Breast epithelium (tissue), 4 donors: ENCODE data around the gene VSIG10L2. TPM values are rescaled to one million over a fixed set of nuclear protein-coding genes. Genes with fewer than 3 reads are reported as not detected.

Experiments used
- DNase-seq, 2 donors: peaks; one replicate each; pipeline ENCODE4 v3.0.0-alpha.2; 2019; ENCODE audit warnings: low spot score in 2 of 2
- H3K27ac ChIP-seq, 2 donors: fragments of 200-600 bp; sonication (generic) in 1 of 2; one replicate each; pipeline ENCODE4 v1.5.1; 2016 to 2019; ENCODE audit warnings: mild to moderate bottlenecking in 1 of 2
- H3K27me3 ChIP-seq, 2 donors: fragments of 200-600 bp; sonication (generic) in 1 of 2; one replicate each; pipeline versions ENCODE4 v1.5.1 to v1.6.0; 2017 to 2019; ENCODE audit warnings: control low read depth in 1 of 2, mild to moderate bottlenecking in 1 of 2
- H3K36me3 ChIP-seq: fragments of 200-600 bp; one replicate; pipeline ENCODE4 v1.5.1; 2019
- H3K4me1 ChIP-seq, 2 donors: fragments of 200-600 bp; sonication (generic); one replicate each; pipeline ENCODE4 v1.5.1; 2016 to 2019; ENCODE audit warnings: control low read depth in 1 of 2
- H3K4me3 ChIP-seq, 3 donors: fragments of 200-600 bp; sonication (generic); 1 replicate in 2 of 3; 2 replicates in 1 of 3; pipeline ENCODE4 v1.5.1; 2016 to 2019; ENCODE audit warnings: mild to moderate bottlenecking in 3 of 3, moderate library complexity in 2 of 3
- H3K9me3 ChIP-seq, 2 donors: fragments of 200-600 bp; sonication (generic) in 1 of 2; one replicate each; pipeline ENCODE4 v1.5.1; 2016 to 2019; ENCODE audit warnings: control low read depth in 1 of 2
- CTCF ChIP-seq, 3 donors: fragments of 450-650 bp; IDR thresholded peaks; one replicate each; pipeline ENCODE4 v1.5.1; 2016 to 2017; ENCODE audit warnings: antibody characterized with exemption in 3 of 3, mild to moderate bottlenecking in 3 of 3, moderate library complexity in 3 of 3
- POLR2A ChIP-seq: fragments of 450-650 bp; IDR thresholded peaks from one replicate; pipeline ENCODE4 v1.6.1; 2016; ENCODE audit warnings: antibody characterized with exemption, mild to moderate bottlenecking, moderate library complexity
- POLR2AphosphoS5 ChIP-seq, 3 donors: sonication (generic); formaldehyde crosslinking; IDR thresholded peaks; one replicate each; pipeline ENCODE4 v1.6.1; 2017; ENCODE audit warnings: antibody characterized with exemption in 3 of 3
- intact Hi-C: fragments of 100-400 bp; cut with DNase I; formaldehyde crosslinking; loops from one replicate; pipeline ENCODE4 v1.15.1; 2023; ENCODE audit warnings: low total_unique reads
- total RNA-seq, 3 donors: library from RNA; depleted of rRNA; stranded (reverse); fragments of >200 nt; gene quantifications; one replicate each; pipeline ENCODE4 v1.1.0, GENCODE V29; 2016

The VSIG10L2 gene
- total RNA-seq, 3 donors from 2014 or later, result 3.6 to 4.1 TPM; not detected in 1

GRCh38 chr11:125934473-125934872, 11.4 kb upstream of the VSIG10L2 start:
- H3K27me3 ChIP-seq, result no peaks in the 10 kb centered on the region
- intact Hi-C loops, result loop anchor here (5.0 kb wide), 1 partner anchor 777 kb away; no protein-coding TSS in a partner anchor
- H3K36me3 ChIP-seq, result no peaks in the 10 kb centered on the region
- DNase-seq, result no peak
- no peaks in the 10 kb centered on the region for H3K4me1 ChIP-seq
- TF ChIP-seq POLR2AphosphoS5 (IDR thresholded peaks at IDR 0.05), result no peak
- no peak for TF ChIP-seq CTCF (IDR thresholded peaks at IDR 0.05)
- TF ChIP-seq POLR2A, result no peak
- H3K9me3 ChIP-seq, result no peaks in the 10 kb centered on the region
- H3K27ac ChIP-seq, result no peak overlapping the region
- no peak overlapping the region for H3K4me3 ChIP-seq

GRCh38 chr11:125935056-125935455, 10.8 kb upstream of the VSIG10L2 start:
- intact Hi-C loops, result no loop called here
- Histone ChIP-seq H3K36me3 (no peaks in the 10 kb centered on the region), H3K27me3 (no peaks in the 10 kb centered on the region), H3K9me3 (no peaks in the 10 kb centered on the region), H3K4me3 (no peak overlapping the region), H3K27ac (no peak overlapping the region), H3K4me1 (no peaks in the 10 kb centered on the region)
- no peak for DNase-seq
- no peak for TF ChIP-seq CTCF (IDR thresholded peaks at IDR 0.05)
- no peak for TF ChIP-seq POLR2A
- no peak for TF ChIP-seq POLR2AphosphoS5 (IDR thresholded peaks at IDR 0.05)

- Histone ChIP-seq H3K9me3 (no peaks in the 10 kb centered on the region), H3K4me3 (no peak overlapping the region), H3K27ac (no peak overlapping the region), H3K36me3 (no peaks in the 10 kb centered on the region), H3K4me1 (no peaks in the 10 kb centered on the region), H3K27me3 (no peaks in the 10 kb centered on the region)
- no peak for DNase-seq
- TF ChIP-seq POLR2AphosphoS5 (IDR thresholded peaks at IDR 0.05) (no peak), POLR2A (no peak), CTCF (IDR thresholded peaks at IDR 0.05) (no peak)
- intact Hi-C loops, result loop anchor here (2.0 kb wide), 1 partner anchor 37 kb away; no protein-coding TSS in a partner anchor
These were observed 10.1 kb upstream of the VSIG10L2 start for GRCh38 chr11:125935618-125936199.

- Histone ChIP-seq H3K4me1 (no peaks in the 10 kb centered on the region), H3K9me3 (no peaks in the 10 kb centered on the region), H3K36me3 (no peaks in the 10 kb centered on the region), H3K27me3 (no peaks in the 10 kb centered on the region), H3K27ac (no peak overlapping the region), H3K4me3 (no peak overlapping the region)
- no peak for DNase-seq
- intact Hi-C loops, result no loop called here
- TF ChIP-seq POLR2A (no peak), POLR2AphosphoS5 (IDR thresholded peaks at IDR 0.05) (no peak), CTCF (IDR thresholded peaks at IDR 0.05) (no peak)
These were observed 7.4 kb upstream of the VSIG10L2 start for GRCh38 chr11:125938418-125938817.

- intact Hi-C loops, result no loop called here
- TF ChIP-seq CTCF (IDR thresholded peaks at IDR 0.05), result no peak
- TF ChIP-seq POLR2AphosphoS5 (IDR thresholded peaks at IDR 0.05), result no peak
- TF ChIP-seq POLR2A, result no peak
- no peaks in the 10 kb centered on the region for H3K4me1 ChIP-seq
- H3K27ac ChIP-seq, result no peak overlapping the region
- no peaks in the 10 kb centered on the region for H3K36me3 ChIP-seq
- no peak for DNase-seq
- H3K9me3 ChIP-seq, result no peaks in the 10 kb centered on the region
- H3K27me3 ChIP-seq, result no peaks in the 10 kb centered on the region
- no peak overlapping the region for H3K4me3 ChIP-seq
These were observed 6.7 kb upstream of the VSIG10L2 start for GRCh38 chr11:125939081-125939521.
